Parathyroid adenoma (tissue), 2 donors: ENCODE measurements around the gene CRYBG1.

Experiments used
- H2AFZ ChIP-seq: fragments of 300-600 bp; sonication (generic); one replicate; pipeline ENCODE4 v1.7.0; 2017; ENCODE audit warnings: antibody characterized with exemption, mild to moderate bottlenecking
- H3K27ac ChIP-seq: fragments of 300-600 bp; sonication (generic); one replicate; pipeline ENCODE4 v1.7.0; 2017
- H3K27me3 ChIP-seq: fragments of 300-600 bp; sonication (generic); one replicate; pipeline ENCODE4 v1.7.0; 2017; ENCODE audit warnings: low read length; ENCODE audit not compliant: control insufficient read depth, insufficient read depth
- H3K36me3 ChIP-seq: fragments of 300-600 bp; sonication (generic); one replicate; pipeline ENCODE4 v1.7.0; 2017; ENCODE audit warnings: low read length; ENCODE audit not compliant: control insufficient read depth, insufficient read depth
- H3K4me1 ChIP-seq: fragments of 300-600 bp; sonication (generic); one replicate; pipeline ENCODE4 v1.7.0; 2017; ENCODE audit warnings: control low read depth
- H3K4me2 ChIP-seq: fragments of 300-600 bp; sonication (generic); one replicate; pipeline ENCODE4 v1.7.0; 2017; ENCODE audit warnings: low read length
- H3K4me3 ChIP-seq: fragments of 300-600 bp; sonication (generic); one replicate; pipeline ENCODE4 v1.7.0; 2017; ENCODE audit warnings: low read depth, low read length
- H3K79me2 ChIP-seq: fragments of 300-600 bp; sonication (generic); one replicate; pipeline ENCODE4 v1.7.0; 2017; ENCODE audit warnings: control low read depth
- H3K9ac ChIP-seq: fragments of 300-600 bp; sonication (generic); one replicate; pipeline ENCODE4 v1.7.0; 2017; ENCODE audit warnings: mild to moderate bottlenecking
- H3K9me3 ChIP-seq: fragments of 300-600 bp; sonication (generic); one replicate; pipeline ENCODE4 v1.7.0; 2017; ENCODE audit warnings: low read length; ENCODE audit not compliant: control insufficient read depth
- CTCF ChIP-seq: fragments of 300-600 bp; sonication (generic); IDR thresholded peaks from one replicate; pipeline ENCODE4 v1.7.0; 2017; ENCODE audit warnings: antibody characterized with exemption, mild to moderate bottlenecking
- donor health status: primary hyperparathyroidism.

Gene CRYBG1

GRCh38 chr6:106519460-106520394 is 159.2 kb downstream of the CRYBG1 start:
- H3K9me3 ChIP-seq = no peaks in the 10 kb centered on the region
- no peaks in the 10 kb centered on the region for H3K27me3 ChIP-seq
- H3K9ac ChIP-seq = no peak overlapping the region
- no peak for TF ChIP-seq CTCF
- H2AFZ ChIP-seq = no peak overlapping the region
- H3K4me3 ChIP-seq = no peak overlapping the region
- no peak overlapping the region for H3K27ac ChIP-seq
- no peaks in the 10 kb centered on the region for H3K79me2 ChIP-seq
- H3K4me2 ChIP-seq = no peak overlapping the region
- H3K4me1 ChIP-seq = no peaks in the 10 kb centered on the region
- no peaks in the 10 kb centered on the region for H3K36me3 ChIP-seq

DNA sequence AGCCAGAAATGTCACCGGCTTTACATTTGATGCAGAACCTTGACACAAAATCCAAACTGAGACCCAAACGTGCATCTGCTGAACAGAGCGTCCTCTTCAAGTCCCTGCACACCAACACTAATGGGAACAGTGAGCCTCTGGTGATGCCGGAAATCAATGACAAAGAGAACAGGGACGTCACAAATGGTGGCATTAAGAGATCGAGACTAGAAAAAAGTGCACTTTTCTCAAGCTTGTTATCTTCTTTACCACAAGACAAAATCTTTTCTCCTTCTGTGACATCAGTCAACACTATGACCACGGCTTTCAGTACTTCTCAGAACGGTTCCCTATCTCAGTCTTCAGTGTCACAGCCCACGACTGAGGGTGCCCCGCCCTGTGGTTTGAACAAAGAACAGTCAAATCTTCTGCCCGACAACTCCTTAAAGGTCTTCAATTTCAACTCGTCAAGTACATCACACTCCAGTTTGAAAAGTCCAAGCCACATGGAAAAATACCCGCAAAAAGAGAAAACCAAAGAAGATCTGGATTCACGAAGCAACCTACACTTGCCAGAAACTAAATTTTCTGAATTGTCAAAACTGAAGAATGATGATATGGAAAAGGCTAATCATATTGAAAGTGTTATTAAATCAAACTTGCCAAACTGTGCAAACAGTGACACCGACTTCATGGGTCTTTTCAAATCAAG is 160.3 kb downstream of the CRYBG1 start:
- H3K79me2 ChIP-seq = no peaks in the 10 kb centered on the region
- H3K27ac ChIP-seq = no peak overlapping the region
- no peak overlapping the region for H2AFZ ChIP-seq
- H3K4me2 ChIP-seq = no peak overlapping the region
- H3K27me3 ChIP-seq = no peaks in the 10 kb centered on the region
- no peak overlapping the region for H3K9ac ChIP-seq
- H3K4me1 ChIP-seq = no peaks in the 10 kb centered on the region
- TF ChIP-seq CTCF = no peak
- no peaks in the 10 kb centered on the region for H3K9me3 ChIP-seq
- H3K4me3 ChIP-seq = no peak overlapping the region
- no peaks in the 10 kb centered on the region for H3K36me3 ChIP-seq

GRCh38 chr6:106522562-106523250 is 162.2 kb downstream of the CRYBG1 start:
- no peaks in the 10 kb centered on the region for H3K36me3 ChIP-seq
- no peaks in the 10 kb centered on the region for H3K9me3 ChIP-seq
- H3K27ac ChIP-seq = no peak overlapping the region
- H3K9ac ChIP-seq = no peak overlapping the region
- no peak overlapping the region for H3K4me3 ChIP-seq
- no peaks in the 10 kb centered on the region for H3K4me1 ChIP-seq
- TF ChIP-seq CTCF = no peak
- no peak overlapping the region for H3K4me2 ChIP-seq
- no peaks in the 10 kb centered on the region for H3K27me3 ChIP-seq
- H3K79me2 ChIP-seq = no peaks in the 10 kb centered on the region
- no peak overlapping the region for H2AFZ ChIP-seq

GRCh38 chr6:106525107-106525881 is 164.8 kb downstream of the CRYBG1 start:
- no peaks in the 10 kb centered on the region for H3K36me3 ChIP-seq
- peak overlapping the region; percentile 32 for H3K4me2 ChIP-seq
- no peak overlapping the region for H3K4me3 ChIP-seq
- no peaks in the 10 kb centered on the region for H3K79me2 ChIP-seq
- H3K4me1 ChIP-seq = no peaks in the 10 kb centered on the region
- H3K27ac ChIP-seq = no peak overlapping the region
- TF ChIP-seq CTCF = no peak
- H2AFZ ChIP-seq = peak overlapping the region; percentile 61
- H3K9me3 ChIP-seq = no peaks in the 10 kb centered on the region
- no peaks in the 10 kb centered on the region for H3K27me3 ChIP-seq
- no peak overlapping the region for H3K9ac ChIP-seq
